A549 (cell line): ENCODE data around the gene PCNX2. TPM values are rescaled to one million over a fixed set of nuclear protein-coding genes. Genes with fewer than 3 reads are reported as not detected.

Experiments
- ATAC-seq, 2 experiments: fragments of 200-7000 bp in 1 of 2; fragments of >200 bp in 1 of 2; cut with Nextera tagmentation in 1 of 2; cut with Tn5 transposase in 1 of 2; 3 replicates each; pipeline versions ENCODE4 v1.8.0 to v1.9.1; 2018 to 2020; ENCODE audit warnings: mild to moderate bottlenecking in 1 of 2, moderate library complexity in 1 of 2
- CTCF ChIA-PET: fragments of 300-600 bp; sonication (Branson Sonifier 250); formaldehyde crosslinking; extraction: SDS; loops from one replicate; lab custom pipeline; 2021; ENCODE audit warnings: antibody characterized with exemption, inconsistent platforms; lab: Yijun Ruan, JAX
- POLR2A ChIA-PET: fragments of 350-600 bp; formaldehyde crosslinking; extraction: SDS; loops from one replicate; lab custom pipeline; 2021; ENCODE audit warnings: antibody characterized with exemption, inconsistent platforms; lab: Yijun Ruan, JAX
- DNase-seq, 2 experiments: peaks; one replicate each; pipeline versions ENCODE4 v3.0.0 to v3.0.0-alpha.2; 2011 to 2016; ENCODE audit warnings: low read depth in 1 of 2, low spot score in 1 of 2
- FAIRE-seq: peaks from 2 replicates; lab custom pipeline; 2011; peaks lifted over from hg19 to GRCh38; lab: Jason Lieb, UNC
- H3K27ac ChIP-seq, 2 experiments: fragments of >200 bp; sonication (Bioruptor Twin); formaldehyde crosslinking; 3 replicates each; pipeline ENCODE4 v1.5.1; 2016 to 2017
- H3K4me1 ChIP-seq: fragments of >200 bp; sonication (Bioruptor Twin); formaldehyde crosslinking; 3 replicates; pipeline ENCODE4 v1.6.1; 2016
- H3K4me2 ChIP-seq: fragments of >200 bp; sonication (Bioruptor Twin); formaldehyde crosslinking; 3 replicates; pipeline ENCODE4 v1.6.1; 2016
- H3K4me3 ChIP-seq: fragments of >200 bp; sonication (Bioruptor Twin); formaldehyde crosslinking; 3 replicates; pipeline ENCODE4 v1.5.1; 2016
- H3K9me3 ChIP-seq: fragments of >200 bp; sonication (Bioruptor Twin); formaldehyde crosslinking; 3 replicates; pipeline ENCODE4 v1.6.1; 2016
- CBX8 ChIP-seq: fragments of 200-600 bp; sonication (generic); IDR thresholded peaks from 2 replicates; pipeline ENCODE4 v1.6.1; 2016
- CEBPB ChIP-seq, 2 experiments: fragments of >200 bp in 1 of 2; sonication (Bioruptor Twin) in 1 of 2; formaldehyde crosslinking in 1 of 2; IDR thresholded peaks; 2 replicates each; pipeline ENCODE4 v1.6.1; 2012 to 2016
- CHD4 ChIP-seq: fragments of 200-600 bp; sonication (generic); IDR thresholded peaks from 2 replicates; pipeline ENCODE4 v1.6.1; 2016; ENCODE audit warnings: antibody characterized with exemption, mild to moderate bottlenecking, borderline replicate concordance
- EHF ChIP-seq: fragments of 250-450 bp; sonication (Bioruptor Pico); IDR thresholded peaks from 2 replicates; pipeline ENCODE4 v1.5.0; 2020; ENCODE audit warnings: mild to moderate bottlenecking
- EP300 ChIP-seq, 2 experiments: fragments of >200 bp; sonication (Bioruptor Twin); formaldehyde crosslinking; IDR thresholded peaks; 2 replicates in 1 of 2; 3 replicates in 1 of 2; pipeline ENCODE4 v1.6.1; 2016 to 2017
- ESRRA ChIP-seq: fragments of 150-350 bp; IDR thresholded peaks from 2 replicates; pipeline ENCODE4 v1.6.1; 2014; ENCODE audit warnings: mild to moderate bottlenecking, low read length, borderline replicate concordance
- FOSB ChIP-seq: fragments of 250-450 bp; sonication (Bioruptor Pico); IDR thresholded peaks from 2 replicates; pipeline ENCODE4 v1.5.0; 2020; ENCODE audit warnings: mild to moderate bottlenecking, moderate library complexity
- FOXS1 ChIP-seq: fragments of 250-450 bp; sonication (Bioruptor Pico); IDR thresholded peaks from 2 replicates; pipeline ENCODE4 v1.5.0; 2020; ENCODE audit warnings: mild to moderate bottlenecking, moderate library complexity
- GATA3 ChIP-seq: IDR thresholded peaks from 2 replicates; pipeline ENCODE4 v1.6.1; 2012; ENCODE audit warnings: borderline replicate concordance
- HEYL ChIP-seq: fragments of 250-450 bp; sonication (Bioruptor Pico); IDR thresholded peaks from 2 replicates; pipeline ENCODE4 v1.8.0; 2021; ENCODE audit warnings: mild to moderate bottlenecking, moderate library complexity
- HOXB13 ChIP-seq: fragments of 250-450 bp; sonication (Bioruptor Pico); IDR thresholded peaks from 2 replicates; pipeline ENCODE4 v1.5.0; 2020; ENCODE audit warnings: low read depth, mild to moderate bottlenecking, moderate library complexity
- POLR2A ChIP-seq: IDR thresholded peaks from 2 replicates; pipeline ENCODE4 v1.6.1; 2012; ENCODE audit warnings: mild to moderate bottlenecking, low read length
- POLR2AphosphoS2 ChIP-seq: conservative IDR thresholded peaks from 2 replicates; pipeline ENCODE4 v1.6.1; 2012; ENCODE audit warnings: low read length, improper control_type of control experiment, inconsistent platforms
- TFCP2L1 ChIP-seq: fragments of 250-450 bp; sonication (Bioruptor Pico); IDR thresholded peaks from 2 replicates; pipeline ENCODE4 v1.5.0; 2021; ENCODE audit warnings: mild to moderate bottlenecking
- ZFP36 ChIP-seq: fragments of 450-650 bp; IDR thresholded peaks from 2 replicates; pipeline ENCODE4 v1.6.1; 2014; ENCODE audit warnings: borderline replicate concordance; ENCODE audit not compliant: partially characterized antibody
- ZNF302 ChIP-seq: fragments of 250-450 bp; sonication (Bioruptor Pico); IDR thresholded peaks from 2 replicates; pipeline ENCODE4 v1.9.0; 2021; ENCODE audit warnings: inconsistent platforms, mild to moderate bottlenecking, moderate library complexity
- WGBS: methylation state at CpG from one replicate; pipeline ENCODE4 v1.1.6; 2017; ENCODE audit errors: missing lambda C conversion rate; 5-methylcytosine and 5-hydroxymethylcytosine counted together
- polyA plus RNA-seq, 4 experiments: library from polyadenylated mRNA; depleted of rRNA in 3 of 4; stranded (reverse); fragments of >200 nt; fragmentation: RNase III in 1 of 4; extraction: RNeasy Plus Mini Kit Qiagen cat#74134 plus additional on column Dnase treatment in 1 of 4; gene quantifications; 2 replicates in 3 of 4; 3 replicates in 1 of 4; pipeline ENCODE4 v1.2.3, GENCODE V29; 2011 to 2017
- TF ChIP-seq, protein P1 (sequence below): fragments of >200 bp; sonication (Bioruptor Twin); formaldehyde crosslinking; IDR thresholded peaks from 3 replicates; pipeline ENCODE4 v1.6.1; 2016
- TF ChIP-seq, protein P2 (sequence below): fragments of >200 bp; sonication (Bioruptor Twin); formaldehyde crosslinking; IDR thresholded peaks from 3 replicates; pipeline ENCODE4 v1.5.1; 2016
- TF ChIP-seq, protein P3 (sequence below): fragments of 250-450 bp; sonication (Bioruptor Pico); IDR thresholded peaks from 2 replicates; pipeline ENCODE4 v1.5.0; 2020; ENCODE audit warnings: low read depth, mild to moderate bottlenecking, moderate library complexity

Gene PCNX2
- polyA plus RNA-seq, 2 of the 4 experiments (the other 2 are of a cell fraction), result 8.8 to 27.2 TPM

DNA sequence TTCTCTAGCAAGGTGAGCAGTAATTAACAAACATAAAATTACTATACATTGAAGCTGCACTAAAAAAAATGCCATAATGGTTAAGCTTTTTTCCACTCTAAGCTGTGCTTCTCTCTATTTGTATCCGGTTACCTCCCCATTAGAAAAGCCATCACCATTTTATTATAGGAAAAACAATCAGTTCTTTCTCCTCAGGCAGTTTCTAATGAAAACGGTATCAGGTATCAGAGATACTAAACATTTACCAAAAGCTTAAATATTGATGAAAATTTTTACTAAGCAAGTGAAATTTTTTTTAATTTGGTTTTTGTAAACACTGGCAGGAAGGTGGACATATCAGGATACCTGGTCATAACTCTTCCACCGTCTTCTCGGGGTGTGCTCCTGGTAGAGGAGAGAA is 330.9 kb downstream of the PCNX2 start:
- no peak for TF ChIP-seq EHF (CRISPR knock-in tag)
- TF ChIP-seq ZFP36, result no peak
- TF ChIP-seq POLR2A, result no peak
- POLR2A ChIA-PET, result no interaction called here
- CTCF ChIA-PET, result interaction anchor here (1.3 to 1.6 kb wide), 2 partner anchors 12 to 14 kb away, joined by 4 to 7 read pairs; no protein-coding TSS in a partner anchor

DNA sequence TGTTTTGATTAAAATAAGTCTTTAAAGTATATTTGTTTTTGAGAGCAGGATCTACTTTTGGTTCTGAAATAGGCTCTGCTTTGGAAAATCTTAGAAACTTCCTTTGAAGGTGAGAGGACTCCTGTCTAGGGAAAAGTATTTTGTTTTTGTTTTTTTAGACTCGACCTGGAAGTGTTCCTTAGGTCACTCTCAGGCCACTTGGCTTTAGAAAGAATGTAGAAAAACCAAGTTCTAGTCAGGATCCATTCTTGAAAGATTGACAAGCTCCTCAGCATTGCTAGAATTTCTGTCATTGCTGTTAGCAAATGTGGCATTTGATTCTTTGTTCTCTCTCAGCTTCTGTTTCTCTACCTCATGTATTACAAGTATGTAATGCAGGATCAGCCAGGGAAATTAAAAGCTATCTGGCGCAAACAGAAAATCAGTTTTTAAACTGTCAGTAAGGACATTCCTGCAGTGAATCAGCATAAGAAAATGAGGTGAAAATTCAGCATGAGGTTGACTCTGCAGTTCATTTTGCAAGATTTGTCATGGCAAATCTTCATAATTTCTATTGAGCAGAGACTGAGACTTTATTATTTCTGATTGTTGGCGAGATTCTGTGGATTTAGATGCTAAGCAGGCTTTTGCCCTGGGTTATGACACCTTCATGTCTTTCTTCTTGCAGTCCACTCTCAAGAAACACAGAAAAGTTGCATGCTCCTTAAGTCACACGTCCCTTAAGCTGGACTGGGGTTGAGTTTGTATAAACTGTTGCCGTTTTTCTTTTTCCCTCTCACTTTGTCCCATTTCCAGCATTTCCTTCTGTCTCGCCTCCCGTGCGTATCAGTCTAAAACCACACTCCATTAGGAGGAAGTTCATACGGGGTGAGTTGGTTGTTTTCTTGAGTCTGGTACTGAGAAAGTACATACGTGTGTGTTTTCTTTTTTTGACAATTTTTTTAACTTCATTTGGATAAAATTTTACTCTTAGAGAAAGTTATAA is 332.5 kb downstream of the PCNX2 start:
- DNase-seq (no peak), FAIRE-seq (no peak), ATAC-seq (no peak)
- Histone ChIP-seq H3K27ac (no peak overlapping the region), H3K9me3 (peaks cover 10% of the 10 kb centered on the region), H3K4me1 (0 out of 3 replicates have a peak, but pooled peaks cover 5% of the 10 kb centered on the region), H3K4me2 (no peak overlapping the region), H3K4me3 (no peak overlapping the region)
- 85% methylated on average over 10 of the region's 10 CpGs for WGBS
- ChIA-PET CTCF (interaction anchor here (2.3 kb wide), 1 partner anchor 10 kb away, joined by 9 read pairs; no protein-coding TSS in a partner anchor), POLR2A (no interaction called here)
- TF ChIP-seq ESRRA, result no peak
- TF ChIP-seq HEYL (CRISPR knock-in tag), result no peak
- TF ChIP-seq EHF (CRISPR knock-in tag), result no peak
- TF ChIP-seq, protein P1, sequence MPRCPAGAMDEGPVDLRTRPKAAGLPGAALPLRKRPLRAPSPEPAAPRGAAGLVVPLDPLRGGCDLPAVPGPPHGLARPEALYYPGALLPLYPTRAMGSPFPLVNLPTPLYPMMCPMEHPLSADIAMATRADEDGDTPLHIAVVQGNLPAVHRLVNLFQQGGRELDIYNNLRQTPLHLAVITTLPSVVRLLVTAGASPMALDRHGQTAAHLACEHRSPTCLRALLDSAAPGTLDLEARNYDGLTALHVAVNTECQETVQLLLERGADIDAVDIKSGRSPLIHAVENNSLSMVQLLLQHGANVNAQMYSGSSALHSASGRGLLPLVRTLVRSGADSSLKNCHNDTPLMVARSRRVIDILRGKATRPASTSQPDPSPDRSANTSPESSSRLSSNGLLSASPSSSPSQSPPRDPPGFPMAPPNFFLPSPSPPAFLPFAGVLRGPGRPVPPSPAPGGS, result no peak
- no peak for TF ChIP-seq POLR2AphosphoS2
- no peak for TF ChIP-seq FOSB (CRISPR knock-in tag)
- TF ChIP-seq TFCP2L1 (CRISPR knock-in tag), result no peak
- TF ChIP-seq ZNF302 (CRISPR knock-in tag), result no peak
- TF ChIP-seq HOXB13 (CRISPR knock-in tag), result no peak
- TF ChIP-seq, protein P2, sequence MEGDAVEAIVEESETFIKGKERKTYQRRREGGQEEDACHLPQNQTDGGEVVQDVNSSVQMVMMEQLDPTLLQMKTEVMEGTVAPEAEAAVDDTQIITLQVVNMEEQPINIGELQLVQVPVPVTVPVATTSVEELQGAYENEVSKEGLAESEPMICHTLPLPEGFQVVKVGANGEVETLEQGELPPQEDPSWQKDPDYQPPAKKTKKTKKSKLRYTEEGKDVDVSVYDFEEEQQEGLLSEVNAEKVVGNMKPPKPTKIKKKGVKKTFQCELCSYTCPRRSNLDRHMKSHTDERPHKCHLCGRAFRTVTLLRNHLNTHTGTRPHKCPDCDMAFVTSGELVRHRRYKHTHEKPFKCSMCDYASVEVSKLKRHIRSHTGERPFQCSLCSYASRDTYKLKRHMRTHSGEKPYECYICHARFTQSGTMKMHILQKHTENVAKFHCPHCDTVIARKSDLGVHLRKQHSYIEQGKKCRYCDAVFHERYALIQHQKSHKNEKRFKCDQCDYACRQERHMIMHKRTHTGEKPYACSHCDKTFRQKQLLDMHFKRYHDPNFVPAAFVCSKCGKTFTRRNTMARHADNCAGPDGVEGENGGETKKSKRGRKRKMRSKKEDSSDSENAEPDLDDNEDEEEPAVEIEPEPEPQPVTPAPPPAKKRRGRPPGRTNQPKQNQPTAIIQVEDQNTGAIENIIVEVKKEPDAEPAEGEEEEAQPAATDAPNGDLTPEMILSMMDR, result no peak
- TF ChIP-seq, protein P3, sequence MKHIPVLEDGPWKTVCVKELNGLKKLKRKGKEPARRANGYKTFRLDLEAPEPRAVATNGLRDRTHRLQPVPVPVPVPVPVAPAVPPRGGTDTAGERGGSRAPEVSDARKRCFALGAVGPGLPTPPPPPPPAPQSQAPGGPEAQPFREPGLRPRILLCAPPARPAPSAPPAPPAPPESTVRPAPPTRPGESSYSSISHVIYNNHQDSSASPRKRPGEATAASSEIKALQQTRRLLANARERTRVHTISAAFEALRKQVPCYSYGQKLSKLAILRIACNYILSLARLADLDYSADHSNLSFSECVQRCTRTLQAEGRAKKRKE, result no peak

More for the DNA sequence above, 330.9 kb downstream of the PCNX2 start:
- ATAC-seq (no peak), FAIRE-seq (no peak), DNase-seq (no peak)
- Histone ChIP-seq H3K4me1 (0 out of 3 replicates have a peak, but pooled peaks cover 5% of the 10 kb centered on the region), H3K4me2 (no peak overlapping the region), H3K9me3 (no peaks in the 10 kb centered on the region), H3K27ac (no peak overlapping the region), H3K4me3 (no peak overlapping the region)
- 87% methylated on average over 4 of the region's 4 CpGs for WGBS

DNA sequence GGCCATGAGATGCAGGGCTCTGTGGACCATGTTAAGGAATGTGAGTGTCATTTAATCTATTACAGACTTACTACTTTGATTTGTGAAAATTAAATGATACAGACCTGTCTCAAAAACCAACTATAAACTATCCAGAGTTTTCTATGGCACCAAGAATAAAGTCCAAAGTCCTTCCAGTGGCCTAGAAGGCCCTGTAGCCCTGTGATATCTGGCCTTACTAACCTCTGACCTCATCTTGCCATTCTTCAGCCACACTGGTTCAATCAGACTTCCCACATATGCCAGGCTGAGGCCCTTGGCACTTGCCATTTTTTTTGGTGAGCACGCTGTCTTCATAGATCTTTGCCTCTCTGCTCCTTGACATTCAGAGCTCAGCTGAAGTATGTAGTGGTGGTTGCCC is 337.5 kb downstream of the PCNX2 start:
- TF ChIP-seq CHD4, result no peak
- TF ChIP-seq CBX8, result no peak
- TF ChIP-seq CEBPB (IDR thresholded peaks at IDR 0.05), result no peak
- no peak for TF ChIP-seq ZNF302 (CRISPR knock-in tag)
- no peak for TF ChIP-seq GATA3
- no peak for TF ChIP-seq FOXS1 (CRISPR knock-in tag)
- no peak for TF ChIP-seq ESRRA
- TF ChIP-seq POLR2AphosphoS2, result no peak
- no peak for TF ChIP-seq EP300 (IDR thresholded peaks at IDR 0.05)
- TF ChIP-seq ZFP36, result no peak
- TF ChIP-seq EHF (CRISPR knock-in tag), result no peak
- TF ChIP-seq, all 56 proteins: peak for 0
- WGBS, result 100% methylated on average over 1 of the region's 1 CpG
- no peak for FAIRE-seq
- Histone ChIP-seq H3K4me2 (no peak overlapping the region), H3K9me3 (peaks cover 14% of the 10 kb centered on the region), H3K4me1 (peaks cover 7% of the 10 kb centered on the region; the same call in 2 of the 3 replicates), H3K4me3 (no peak overlapping the region), H3K27ac (no peak overlapping the region)
- ChIA-PET POLR2A (no interaction called here), CTCF (no interaction called here)
- DNase-seq, result no peak
- ATAC-seq, result no peak
